Thymus (tissue), 11 donors: ENCODE data around the gene TMEM201. TPM values are rescaled to one million over a fixed set of nuclear protein-coding genes. Genes with fewer than 3 reads are reported as not detected.

Experiments
- DNase-seq, 9 donors: peaks; one replicate each; pipeline ENCODE4 v3.0.0-alpha.2; 2013; ENCODE audit warnings: low spot score in 9 of 9, low read depth in 6 of 9, missing footprints in 1 of 9
- H3K27ac ChIP-seq, 2 donors: one replicate each; pipeline ENCODE4 v1.5.1; 2013; ENCODE audit warnings: control low read depth in 1 of 2, low read depth in 1 of 2, low read length in 1 of 2, mild to moderate bottlenecking in 1 of 2, moderate library complexity in 1 of 2
- H3K27me3 ChIP-seq, 2 donors: one replicate each; pipeline ENCODE4 v1.5.1; 2013; ENCODE audit warnings: low read length in 1 of 2; ENCODE audit not compliant: control insufficient read depth in 2 of 2, insufficient read depth in 1 of 2
- H3K36me3 ChIP-seq, 2 donors: one replicate each; pipeline ENCODE4 v1.5.1; 2013; ENCODE audit warnings: low read length in 1 of 2, mild to moderate bottlenecking in 1 of 2, moderate library complexity in 1 of 2; ENCODE audit not compliant: control insufficient read depth in 2 of 2, insufficient read depth in 2 of 2
- H3K4me1 ChIP-seq, 2 donors: one replicate each; pipeline ENCODE4 v1.5.1; 2013; ENCODE audit warnings: low read length in 2 of 2; ENCODE audit not compliant: control insufficient read depth in 2 of 2, insufficient read depth in 2 of 2
- H3K4me3 ChIP-seq, 2 donors: one replicate each; pipeline ENCODE4 v1.5.1; 2013; ENCODE audit warnings: low read length in 2 of 2, control low read depth in 1 of 2, mild to moderate bottlenecking in 1 of 2
- H3K9me3 ChIP-seq, 2 donors: one replicate each; pipeline ENCODE4 v1.5.1; 2013; ENCODE audit warnings: low read length in 1 of 2, mild to moderate bottlenecking in 1 of 2; ENCODE audit not compliant: control insufficient read depth in 2 of 2, insufficient read depth in 1 of 2
- WGBS: extraction: QIAGEN DNeasy Blood & Tissue Kit; methylation state at CpG from one replicate; pipeline ENCODE4 v1.1.7; 2013; 5-methylcytosine and 5-hydroxymethylcytosine counted together
- polyA plus RNA-seq: library from polyadenylated mRNA; stranded (reverse); fragments of 200-250 nt; gene quantifications from one replicate; pipeline ENCODE4 v1.2.3, GENCODE V29; 2013
- total RNA-seq: library from RNA; stranded (reverse); fragments of 120-200 nt; gene quantifications from one replicate; pipeline ENCODE4 v1.2.4, GENCODE V29; 2013
- donor health status: healthy.

Gene TMEM201
- total and polyA plus RNA-seq, 2 donors, result 1.7 to 4.4 TPM

DNA sequence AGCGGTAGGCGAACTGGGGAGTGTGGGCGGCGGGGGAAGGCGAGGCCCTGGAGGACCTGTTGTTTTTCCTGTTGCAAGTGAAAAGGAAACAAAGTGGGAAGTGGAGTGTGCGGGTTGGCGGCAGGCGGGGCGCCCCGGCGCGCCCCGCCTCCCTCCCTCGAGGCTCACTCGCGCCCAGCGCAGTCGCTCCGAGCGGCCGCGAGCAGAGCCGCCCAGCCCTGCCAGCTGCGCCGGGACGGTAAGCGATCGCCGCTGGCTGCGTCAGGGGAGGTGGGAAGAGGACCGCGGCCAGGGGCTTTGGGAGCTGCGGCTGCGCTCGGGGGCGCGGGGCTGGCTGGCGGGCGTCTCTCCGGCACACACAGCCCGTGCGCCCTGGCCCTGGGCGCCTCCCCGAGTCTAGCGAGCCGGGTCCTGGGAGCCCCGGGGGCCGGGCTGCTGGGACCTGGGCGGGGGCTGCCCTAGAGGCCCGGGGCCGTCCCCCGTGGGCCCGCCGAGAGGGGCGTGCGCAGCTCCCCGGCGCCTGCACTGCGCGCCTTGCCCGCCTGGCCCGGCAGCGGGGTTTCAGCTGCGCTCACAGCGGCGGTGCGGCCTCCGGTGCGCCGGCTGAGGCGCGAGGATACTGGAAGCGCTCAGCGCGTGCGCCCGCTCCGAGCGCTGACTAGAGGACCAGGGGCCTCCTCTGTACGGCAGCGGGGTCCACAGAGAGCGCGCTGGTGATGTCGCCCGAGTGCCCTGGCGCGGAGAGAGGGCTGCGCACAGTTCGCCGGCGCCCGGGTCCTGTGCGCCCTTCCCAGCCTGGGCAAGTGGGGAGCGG, 63.1 kb downstream of the TMEM201 start, which contains the start of gene PIK3CD:
PIK3CD (plus strand) TSS at position 167 of the 814 bp plus-strand sequence. CDS start 58,725 bp downstream, outside the sequence.
- H3K27me3 ChIP-seq, result peaks cover 0 to 22% of the 10 kb centered on the region in 2 donors
- under 1% methylated on average over 94 of the region's 94 CpGs for WGBS
- no peaks in the 10 kb centered on the region for H3K36me3 ChIP-seq
- peaks cover 8 to 43% of the 10 kb centered on the region in 2 donors for H3K4me1 ChIP-seq
- peaks cover 0 to 8% of the 10 kb centered on the region in 2 donors for H3K9me3 ChIP-seq
- peak within 1 kb of the TSS; percentile 61 to 82 for H3K4me3 ChIP-seq
- peak within 1 kb of the TSS; percentile 81 to 94 for H3K27ac ChIP-seq
- DNase-seq, result peak in 2 of 9 donors; percentile 46 to 67

DNA sequence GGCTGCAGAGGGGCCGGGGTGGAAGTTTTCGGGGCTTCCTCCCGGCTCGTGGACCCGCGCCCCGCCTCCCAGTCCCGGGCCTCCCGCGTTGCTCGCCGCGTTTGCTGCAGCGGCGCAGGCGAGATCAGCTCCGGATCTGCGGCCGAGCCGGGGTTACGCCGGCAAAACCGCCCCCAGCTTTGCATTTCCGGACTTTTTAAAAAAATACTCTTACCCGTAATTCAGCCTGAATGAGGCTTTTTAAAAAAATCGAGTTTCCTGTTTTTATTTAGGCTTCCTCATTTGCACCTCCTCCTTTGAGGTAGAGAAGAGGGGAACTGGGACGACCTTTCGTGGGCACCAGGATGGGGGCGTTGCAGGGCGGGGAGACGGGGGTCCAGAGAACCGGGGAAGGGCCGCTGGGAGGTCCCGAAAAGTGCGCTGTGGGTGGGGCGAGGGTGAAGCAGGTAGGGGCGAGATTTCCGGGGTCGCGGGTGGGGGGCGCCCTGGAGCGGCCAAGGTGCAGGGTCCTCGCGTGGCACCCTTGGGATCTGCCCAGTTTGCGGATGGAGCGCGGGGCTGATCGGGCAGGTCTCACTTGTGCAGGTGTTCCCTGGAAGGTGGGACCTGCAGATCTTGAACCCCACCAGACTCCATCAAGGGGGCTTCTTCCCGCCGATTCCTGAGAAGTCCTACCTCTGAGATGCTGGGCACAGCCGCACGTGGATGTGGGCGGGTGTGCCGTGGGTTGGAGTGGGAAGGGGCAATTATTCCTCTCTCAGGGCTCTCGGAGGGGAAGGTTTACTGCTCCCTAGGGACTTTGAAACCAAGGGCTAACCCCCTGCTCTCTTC, 63.9 kb downstream of the TMEM201 start:
- Histone ChIP-seq H3K4me1 (peaks cover 8 to 49% of the 10 kb centered on the region in 2 donors), H3K27ac (peak overlapping the region; percentile 81 to 94), H3K4me3 (peak overlapping the region; percentile 61 to 82), H3K9me3 (peaks cover 0 to 8% of the 10 kb centered on the region in 2 donors), H3K27me3 (peaks cover 0 to 22% of the 10 kb centered on the region in 2 donors), H3K36me3 (no peaks in the 10 kb centered on the region)
- WGBS, result 5% methylated on average over 55 of the region's 55 CpGs
- DNase-seq, result peak in 4 of 9 donors; percentile 35 to 81 (median 54)

DNA sequence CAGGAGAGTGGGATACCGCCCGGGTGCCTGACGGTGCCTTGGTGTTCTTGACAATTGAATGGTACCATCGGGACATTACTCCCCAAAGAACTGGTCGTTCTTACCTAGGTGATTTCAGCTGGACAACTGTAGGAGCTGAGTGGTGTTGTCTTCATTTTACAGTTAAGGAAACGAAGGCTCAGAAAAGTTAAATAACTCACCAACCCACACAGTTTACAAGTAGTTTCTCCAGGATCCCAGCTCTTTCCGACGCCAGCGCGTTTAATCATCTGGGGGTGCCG, 64.4 kb downstream of the TMEM201 start:
- peak overlapping the region; percentile 61 to 82 for H3K4me3 ChIP-seq
- H3K4me1 ChIP-seq, result peaks cover 8 to 51% of the 10 kb centered on the region in 2 donors
- peaks cover 0 to 8% of the 10 kb centered on the region in 2 donors for H3K9me3 ChIP-seq
- 49% methylated on average over 11 of the region's 11 CpGs for WGBS
- H3K27me3 ChIP-seq, result peaks cover 0 to 22% of the 10 kb centered on the region in 2 donors
- no peaks in the 10 kb centered on the region for H3K36me3 ChIP-seq
- no peak for DNase-seq
- peak overlapping the region; percentile 81 to 83 for H3K27ac ChIP-seq

DNA sequence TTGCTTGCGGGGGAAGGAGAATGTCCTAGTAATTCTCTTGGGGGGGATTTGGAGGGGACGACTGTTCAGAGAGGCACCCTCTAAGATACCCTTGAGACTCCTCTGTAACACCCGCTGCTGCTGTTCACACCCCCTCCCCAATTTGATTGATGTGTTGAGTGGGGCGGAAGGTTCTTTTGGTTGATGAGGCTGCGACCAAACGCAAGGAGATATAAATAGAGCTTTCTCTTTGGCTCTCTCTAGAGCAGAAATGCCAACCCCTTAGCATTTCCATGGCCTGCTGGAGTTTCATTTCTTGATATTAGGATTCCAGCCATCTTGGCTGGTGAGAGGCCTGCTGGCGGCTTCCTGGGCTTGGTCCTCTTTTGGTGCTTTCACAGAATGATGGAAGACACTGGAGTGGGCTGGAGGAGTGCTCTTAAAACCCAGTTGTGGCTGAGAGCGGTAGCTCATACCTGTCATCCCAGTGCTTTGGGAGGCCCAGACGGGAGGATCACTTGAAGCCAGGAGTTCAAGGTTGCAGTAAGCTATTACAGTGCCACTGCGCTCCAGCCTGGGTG, 64.9 kb downstream of the TMEM201 start:
- Histone ChIP-seq H3K9me3 (peaks cover 0 to 8% of the 10 kb centered on the region in 2 donors), H3K36me3 (no peaks in the 10 kb centered on the region), H3K27ac (peak overlapping the region; percentile 22 to 81), H3K4me1 (peaks cover 8 to 51% of the 10 kb centered on the region in 2 donors), H3K4me3 (peak overlapping the region; percentile 61 to 82), H3K27me3 (peaks cover 0 to 22% of the 10 kb centered on the region in 2 donors)
- 58% methylated on average over 10 of the region's 10 CpGs for WGBS
- peak in 3 of 9 donors; percentile 15 to 59 (median 38) for DNase-seq

DNA sequence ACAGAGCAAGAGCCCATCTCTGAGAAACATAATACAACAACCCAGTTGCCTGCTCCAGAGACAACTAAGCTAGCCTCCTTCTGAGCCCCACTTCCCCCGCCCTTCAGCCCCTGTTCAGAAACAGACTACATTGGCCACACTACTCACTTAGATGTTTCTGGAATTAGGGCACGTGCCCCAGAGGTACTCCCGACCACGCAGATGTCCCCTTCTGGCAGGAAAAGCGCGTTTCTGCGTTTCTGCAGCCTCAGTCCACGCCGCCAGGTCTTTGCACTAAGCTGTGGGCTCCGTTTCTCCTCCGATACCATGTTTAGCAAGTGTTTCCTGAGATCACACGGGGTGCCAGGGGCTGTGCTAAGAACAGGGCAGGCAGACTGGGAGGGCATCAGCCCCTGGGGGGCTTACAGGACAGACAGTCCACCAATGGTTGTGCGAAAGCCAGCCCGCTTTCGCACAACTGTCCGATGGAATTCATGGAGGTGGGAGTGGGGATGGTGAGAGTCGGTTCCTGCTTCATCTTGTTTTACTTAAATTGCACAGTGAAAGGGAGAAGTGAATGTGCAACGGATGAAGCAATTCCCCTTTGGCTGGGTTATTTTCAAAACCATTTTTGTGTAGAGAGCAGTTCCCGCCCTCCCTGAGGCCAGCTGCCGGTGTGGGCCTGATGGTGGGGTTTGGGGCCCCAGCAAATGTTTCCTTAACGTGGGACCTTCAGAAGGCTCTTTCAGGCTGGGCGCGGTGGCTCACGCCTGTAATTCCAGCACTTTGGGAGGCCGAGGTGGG, 65.5 kb downstream of the TMEM201 start:
- peak in 3 of 9 donors; percentile 15 to 65 (median 42) for DNase-seq
- H3K27ac ChIP-seq, result peak overlapping the region; percentile 22 to 81

DNA sequence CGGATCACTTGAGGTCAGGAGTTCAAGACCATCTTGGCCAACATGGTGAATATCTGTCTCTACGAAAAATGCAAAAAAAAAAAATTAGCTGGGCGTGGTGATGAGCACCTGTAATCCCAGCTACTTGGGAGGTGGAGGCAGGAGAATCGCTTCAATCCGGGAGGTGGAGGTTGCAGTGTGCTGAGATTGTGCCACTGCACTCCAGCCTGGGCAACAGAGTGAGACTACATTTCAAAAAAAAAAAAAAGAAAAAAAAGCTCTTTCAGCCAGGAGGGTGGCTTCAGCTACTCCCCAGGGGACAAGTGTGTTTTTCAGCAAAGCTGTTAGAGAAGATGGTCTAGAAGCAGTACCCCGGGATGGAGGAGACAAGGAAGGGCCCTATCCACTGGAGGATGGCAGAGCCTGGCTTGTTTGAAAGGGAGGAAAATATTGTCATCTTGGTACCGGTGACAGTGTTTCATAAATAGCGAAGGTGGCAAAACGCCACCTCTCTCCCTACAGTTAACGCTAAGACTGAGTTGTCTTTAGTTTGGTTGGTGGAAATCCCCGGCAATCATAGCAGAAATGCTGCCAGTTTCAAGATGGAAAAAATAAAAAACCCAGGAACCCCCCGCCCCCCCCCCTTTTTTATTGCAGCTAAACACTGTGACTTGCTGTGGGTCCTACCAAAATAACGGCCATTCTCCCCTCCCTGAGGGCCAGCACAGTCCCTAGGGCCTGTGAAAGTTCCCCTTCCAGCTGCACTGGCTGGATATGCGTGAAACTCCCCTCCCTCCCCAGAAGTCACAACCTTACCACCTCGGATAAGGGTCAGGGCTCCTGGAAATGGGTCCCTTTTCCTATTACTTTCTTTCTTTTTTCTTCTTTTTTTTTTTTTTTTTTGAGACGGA, 66.4 kb downstream of the TMEM201 start:
- H3K36me3 ChIP-seq, result no peaks in the 10 kb centered on the region
- H3K27ac ChIP-seq, result peak overlapping the region in 1 of 2 donors; percentile 47
- H3K9me3 ChIP-seq, result peaks cover 0 to 8% of the 10 kb centered on the region in 2 donors
- peaks cover 8 to 51% of the 10 kb centered on the region in 2 donors for H3K4me1 ChIP-seq
- H3K27me3 ChIP-seq, result peaks cover 0 to 22% of the 10 kb centered on the region in 2 donors
- DNase-seq, result peak in 1 of 9 donors; percentile 37
- H3K4me3 ChIP-seq, result no peak overlapping the region
- WGBS, result 84% methylated on average over 16 of the region's 16 CpGs

More for the DNA sequence above, 65.5 kb downstream of the TMEM201 start:
- WGBS, result 35% methylated on average over 25 of the region's 25 CpGs
- Histone ChIP-seq H3K4me1 (peaks cover 8 to 51% of the 10 kb centered on the region in 2 donors), H3K9me3 (peaks cover 0 to 8% of the 10 kb centered on the region in 2 donors), H3K36me3 (no peaks in the 10 kb centered on the region), H3K4me3 (peak overlapping the region; percentile 3 to 61), H3K27me3 (peaks cover 0 to 22% of the 10 kb centered on the region in 2 donors)

DNA sequence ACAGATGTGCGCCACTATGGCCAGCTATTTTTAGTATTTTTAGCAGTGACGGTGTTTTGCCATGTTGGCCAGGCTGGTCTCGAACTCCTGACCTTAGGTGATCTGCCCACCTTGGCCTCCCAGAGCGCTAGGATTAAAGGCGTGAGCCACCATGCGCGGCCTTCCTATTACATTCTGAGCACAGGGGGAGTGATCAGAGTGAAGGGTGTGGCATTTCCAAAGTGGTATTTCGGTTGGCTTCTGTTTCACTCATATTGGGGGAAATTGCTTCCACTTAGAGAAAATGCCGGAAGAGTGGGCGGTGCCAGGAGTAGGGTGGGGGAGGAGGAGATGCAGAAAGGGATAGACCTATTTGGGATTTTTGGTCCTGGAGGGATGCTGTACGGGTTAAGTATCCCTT, 67.1 kb downstream of the TMEM201 start:
- Histone ChIP-seq H3K27me3 (peaks cover 0 to 19% of the 10 kb centered on the region in 2 donors), H3K4me1 (peaks cover 7 to 49% of the 10 kb centered on the region in 2 donors), H3K4me3 (no peak overlapping the region), H3K27ac (no peak overlapping the region), H3K36me3 (no peaks in the 10 kb centered on the region), H3K9me3 (peaks cover 0 to 8% of the 10 kb centered on the region in 2 donors)
- 87% methylated on average over 11 of the region's 11 CpGs for WGBS
- no peak for DNase-seq
